ENCODE measurements around the gene LPA.
"Not testable (repeated sequence)": the region's sequence is repeated elsewhere in the genome, so short reads cannot be mapped to it uniquely, and the experiment has no call there.

LPA gene

DNA sequence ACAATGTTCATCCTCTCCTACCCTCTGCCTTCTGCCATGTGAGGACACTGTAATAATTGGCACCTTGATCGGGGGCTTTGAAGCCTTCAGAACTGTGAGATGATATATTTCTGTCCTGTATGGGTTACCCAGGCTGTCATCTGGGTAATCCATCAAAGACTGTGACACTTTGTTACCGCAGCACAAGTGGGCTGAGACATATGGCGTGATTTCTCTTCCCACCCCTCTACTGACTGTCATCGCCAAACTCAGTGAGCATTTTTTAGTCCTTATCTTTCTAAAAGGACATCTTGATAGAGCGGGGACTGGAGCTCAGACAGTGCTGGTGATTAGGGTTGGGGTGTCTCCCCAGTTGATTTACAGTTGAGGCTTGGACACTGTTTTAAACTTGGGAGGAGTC, 27.5 kb upstream of the LPA start:
- TF ChIP-seq SUZ12 (IDR thresholded peaks at IDR 0.05) (no peak), ELF4 (IDR thresholded peaks at IDR 0.05) (no peak), BHLHE40 (IDR thresholded peaks at IDR 0.05; ENCODE audit: borderline replicate concordance) (no peak)
- TF ChIP-seq, protein P1, sequence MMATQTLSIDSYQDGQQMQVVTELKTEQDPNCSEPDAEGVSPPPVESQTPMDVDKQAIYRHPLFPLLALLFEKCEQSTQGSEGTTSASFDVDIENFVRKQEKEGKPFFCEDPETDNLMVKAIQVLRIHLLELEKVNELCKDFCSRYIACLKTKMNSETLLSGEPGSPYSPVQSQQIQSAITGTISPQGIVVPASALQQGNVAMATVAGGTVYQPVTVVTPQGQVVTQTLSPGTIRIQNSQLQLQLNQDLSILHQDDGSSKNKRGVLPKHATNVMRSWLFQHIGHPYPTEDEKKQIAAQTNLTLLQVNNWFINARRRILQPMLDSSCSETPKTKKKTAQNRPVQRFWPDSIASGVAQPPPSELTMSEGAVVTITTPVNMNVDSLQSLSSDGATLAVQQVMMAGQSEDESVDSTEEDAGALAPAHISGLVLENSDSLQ (IDR thresholded peaks at IDR 0.05) = no peak
- POLR2A ChIA-PET = no interaction called here
- DNase-seq (ENCODE audit: extremely low spot score) = no peak
- CTCF ChIA-PET = no interaction called here

GRCh38 chr6:160690458-160690857, 26.4 kb upstream of the LPA start:
- TF ChIP-seq ARNT (IDR thresholded peaks at IDR 0.05) (no peak), BHLHE40 (IDR thresholded peaks at IDR 0.05; ENCODE audit: borderline replicate concordance) (no peak), ZNF384 (IDR thresholded peaks at IDR 0.05) (no peak), CTBP1 (IDR thresholded peaks at IDR 0.05; ENCODE audit: borderline replicate concordance) (no peak), FOXK2 (IDR thresholded peaks at IDR 0.05) (no peak), SUZ12 (IDR thresholded peaks at IDR 0.05) (no peak), ELF4 (IDR thresholded peaks at IDR 0.05) (no peak), HDGF (IDR thresholded peaks at IDR 0.05; ENCODE audit: borderline replicate concordance) (no peak), FOXA1 (IDR thresholded peaks at IDR 0.05) (no peak), L3MBTL2 (conservative IDR thresholded peaks at IDR 0.05) (no peak), TARDBP (IDR thresholded peaks at IDR 0.05) (no peak), NFRKB (IDR thresholded peaks at IDR 0.05) (no peak), SP1 (IDR thresholded peaks at IDR 0.05) (no peak), FOXM1 (IDR thresholded peaks at IDR 0.05; ENCODE audit: borderline replicate concordance) (no peak)
- TF ChIP-seq, protein P1 (IDR thresholded peaks at IDR 0.05) = no peak
- no peak for DNase-seq (ENCODE audit: extremely low spot score)
- CTCF ChIA-PET = no interaction called here
- POLR2A ChIA-PET = no interaction called here

DNA sequence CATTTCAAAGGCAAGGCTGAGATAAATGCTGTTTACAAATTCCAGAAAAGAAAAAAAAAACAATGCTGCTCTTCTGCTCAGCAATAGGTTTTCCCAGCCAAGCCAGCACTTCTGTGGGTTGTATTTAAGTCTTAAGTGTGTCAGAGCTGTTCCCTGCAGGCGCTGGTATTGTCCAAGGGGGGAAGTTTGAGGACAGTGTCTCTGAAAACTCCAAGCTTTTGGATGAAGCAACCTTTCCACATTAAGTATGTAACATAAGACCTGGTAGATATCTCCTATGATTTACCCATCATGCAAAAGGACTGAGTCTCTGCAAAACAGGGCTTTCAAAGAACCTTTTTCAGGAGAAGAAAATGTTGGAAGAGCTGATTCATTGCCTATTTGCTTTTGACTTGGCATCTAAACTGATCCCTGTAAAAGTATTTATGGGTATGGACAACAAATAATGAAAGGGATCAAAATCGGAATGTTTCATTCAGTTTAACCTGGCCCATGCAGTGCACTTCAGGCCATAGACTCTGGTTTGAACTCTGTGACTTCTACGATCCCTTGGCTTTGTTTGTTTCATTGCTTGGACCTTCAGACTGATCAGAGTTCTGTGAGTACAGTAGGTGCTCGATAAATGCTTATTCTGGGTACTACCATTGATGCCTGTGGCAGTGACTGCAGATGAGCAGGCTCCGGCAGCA, 21.8 kb upstream of the LPA start:
- POLR2A ChIA-PET = no interaction called here
- DNase-seq (ENCODE audit: extremely low spot score) = no peak
- CTCF ChIA-PET = no interaction called here
- no peak for TF ChIP-seq SUZ12 (IDR thresholded peaks at IDR 0.05)
- no peak for TF ChIP-seq L3MBTL2 (conservative IDR thresholded peaks at IDR 0.05)
- TF ChIP-seq NFRKB (IDR thresholded peaks at IDR 0.05) = no peak
- TF ChIP-seq LEF1 (IDR thresholded peaks at IDR 0.05; ENCODE audit: borderline replicate concordance) = no peak
- no peak for TF ChIP-seq CTBP1 (IDR thresholded peaks at IDR 0.05; ENCODE audit: borderline replicate concordance)
- no peak for TF ChIP-seq HDGF (IDR thresholded peaks at IDR 0.05; ENCODE audit: borderline replicate concordance)
- no peak for TF ChIP-seq ARNT (IDR thresholded peaks at IDR 0.05)
- no peak for TF ChIP-seq ZNF384 (IDR thresholded peaks at IDR 0.05)
- TF ChIP-seq BHLHE40 (IDR thresholded peaks at IDR 0.05; ENCODE audit: borderline replicate concordance) = no peak
- no peak for TF ChIP-seq SP1 (IDR thresholded peaks at IDR 0.05)
- TF ChIP-seq FOXM1 (IDR thresholded peaks at IDR 0.05; ENCODE audit: borderline replicate concordance) = no peak
- TF ChIP-seq, protein P1 (IDR thresholded peaks at IDR 0.05) = no peak
- no peak for TF ChIP-seq FOXA1 (IDR thresholded peaks at IDR 0.05)
- TF ChIP-seq ELF4 (IDR thresholded peaks at IDR 0.05) = no peak
- no peak for TF ChIP-seq TARDBP (IDR thresholded peaks at IDR 0.05)
- TF ChIP-seq FOXK2 (IDR thresholded peaks at IDR 0.05) = no peak

DNA sequence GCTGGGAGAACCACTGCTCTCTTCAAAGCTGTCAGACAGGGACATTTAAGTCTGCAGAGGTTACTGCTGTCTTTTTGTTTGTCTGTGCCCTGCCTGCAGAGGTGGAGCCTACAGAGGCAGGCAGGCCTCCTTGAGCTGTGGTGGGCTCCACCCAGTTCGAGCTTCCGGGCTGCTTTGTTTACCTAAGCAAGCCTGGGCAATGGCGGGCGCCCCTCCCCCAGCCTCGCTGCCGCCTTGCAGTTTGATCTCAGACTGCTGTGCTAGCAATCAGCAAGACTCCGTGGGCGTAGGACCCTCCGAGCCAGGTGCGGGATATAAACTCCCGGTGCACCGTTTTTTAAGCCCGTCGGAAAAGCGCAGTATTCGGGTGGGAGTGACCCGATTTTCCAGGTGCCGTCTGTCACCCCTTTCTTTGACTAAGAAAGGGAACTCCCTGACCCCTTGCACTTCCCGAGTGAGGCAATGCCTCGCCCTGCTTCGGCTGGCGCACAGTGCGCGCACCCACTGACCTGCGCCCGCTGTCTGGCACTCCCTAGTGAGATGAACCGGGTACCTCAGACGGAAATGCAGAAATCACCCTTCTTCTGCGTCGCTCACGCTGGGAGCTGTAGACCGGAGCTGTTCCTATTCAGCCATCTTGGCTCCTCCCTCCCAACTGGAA, 21.2 kb upstream of the LPA start:
- CTCF ChIA-PET; POLR2A ChIA-PET; DNase-seq (ENCODE audit: extremely low spot score): not testable (repeated sequence)

DNA sequence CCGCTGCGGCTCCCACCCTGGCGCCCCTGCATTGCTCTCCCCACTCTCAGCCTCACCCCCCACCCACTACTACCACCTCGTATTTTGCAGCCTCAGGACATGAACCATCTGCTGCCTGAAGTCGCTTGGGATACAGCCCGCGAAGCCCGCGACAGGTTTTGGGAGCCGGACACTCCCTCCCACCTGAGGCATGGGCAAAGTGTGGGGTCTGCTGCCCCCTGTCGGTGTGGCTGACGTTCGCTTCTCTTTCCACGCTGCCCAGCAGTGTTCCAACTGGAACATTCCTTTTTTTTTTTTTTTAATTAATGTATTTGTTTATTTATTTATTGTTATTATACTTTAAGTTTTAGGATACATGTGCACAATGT, 15.3 kb upstream of the LPA start:
- TF ChIP-seq BHLHE40 (IDR thresholded peaks at IDR 0.05; ENCODE audit: borderline replicate concordance) = no peak
- no peak for DNase-seq (ENCODE audit: extremely low spot score)
- ChIA-PET POLR2A (no interaction called here), CTCF (no interaction called here)

DNA sequence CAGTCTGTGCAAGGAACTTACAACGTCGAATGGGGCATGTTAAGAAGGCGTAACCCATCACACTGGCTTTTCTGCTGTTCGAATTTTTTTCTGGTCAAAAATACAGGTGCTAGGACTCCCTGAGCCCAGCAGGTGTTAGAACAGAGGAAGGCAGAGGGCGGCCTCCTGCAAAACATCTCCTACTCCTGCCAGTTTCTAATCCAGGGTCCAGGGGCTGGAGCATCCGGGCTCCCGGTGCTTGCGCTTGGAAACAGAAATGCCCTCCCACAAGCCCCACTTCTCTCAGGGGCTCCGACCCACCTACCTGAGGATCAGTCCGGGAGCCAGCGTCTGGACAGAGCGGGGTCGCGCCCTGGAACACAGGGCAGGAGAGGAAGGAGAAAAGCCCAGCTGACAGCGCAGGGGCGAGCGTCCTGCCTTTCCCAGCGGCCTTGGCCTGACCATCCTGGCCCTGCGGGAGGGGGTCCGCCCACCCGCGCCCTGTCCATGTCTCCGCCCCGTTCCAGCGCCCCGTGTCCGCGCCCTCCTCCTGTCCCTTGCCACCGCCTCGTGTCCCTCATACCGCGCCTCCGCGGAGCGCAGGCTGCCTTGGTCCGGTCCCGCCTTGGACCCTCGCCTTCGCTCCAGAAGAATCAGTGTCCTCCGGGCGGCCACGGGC, 14.8 kb upstream of the LPA start:
- DNase-seq (ENCODE audit: extremely low spot score) = no peak
- ChIA-PET CTCF (no interaction called here), POLR2A (no interaction called here)
- no peak for TF ChIP-seq ZNF384 (IDR thresholded peaks at IDR 0.05)
- TF ChIP-seq ARNT (IDR thresholded peaks at IDR 0.05) = no peak

DNA sequence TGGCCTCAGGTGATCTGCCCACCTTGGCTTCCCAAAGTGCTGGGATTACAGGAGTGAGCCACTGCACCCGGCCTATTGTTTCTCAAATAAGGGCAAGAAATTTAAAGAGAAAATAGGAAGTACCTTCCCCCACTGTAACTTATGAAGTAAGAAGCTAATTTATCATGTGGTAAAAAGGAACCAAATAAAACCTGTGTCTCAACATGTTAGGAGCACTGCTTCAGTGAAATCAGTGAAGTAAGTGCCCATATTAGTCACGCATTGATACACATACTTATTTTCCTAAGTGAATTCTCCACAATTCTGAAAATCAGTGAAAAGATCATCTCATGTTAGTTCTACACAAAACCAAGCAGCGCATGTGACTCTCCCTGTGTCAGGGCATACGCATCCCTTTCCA, 14.2 kb upstream of the LPA start:
- CTCF ChIA-PET = no interaction called here
- TF ChIP-seq LEF1 (IDR thresholded peaks at IDR 0.05; ENCODE audit: borderline replicate concordance) (no peak), CTBP1 (IDR thresholded peaks at IDR 0.05; ENCODE audit: borderline replicate concordance) (no peak), ZNF384 (IDR thresholded peaks at IDR 0.05) (no peak), ELF4 (IDR thresholded peaks at IDR 0.05) (no peak), NFRKB (IDR thresholded peaks at IDR 0.05) (no peak), SUZ12 (IDR thresholded peaks at IDR 0.05) (no peak), FOXM1 (IDR thresholded peaks at IDR 0.05; ENCODE audit: borderline replicate concordance) (no peak), SP1 (IDR thresholded peaks at IDR 0.05) (no peak)
- TF ChIP-seq, protein P1 (IDR thresholded peaks at IDR 0.05) = no peak
- DNase-seq (ENCODE audit: extremely low spot score) = no peak
- POLR2A ChIA-PET = no interaction called here

DNA sequence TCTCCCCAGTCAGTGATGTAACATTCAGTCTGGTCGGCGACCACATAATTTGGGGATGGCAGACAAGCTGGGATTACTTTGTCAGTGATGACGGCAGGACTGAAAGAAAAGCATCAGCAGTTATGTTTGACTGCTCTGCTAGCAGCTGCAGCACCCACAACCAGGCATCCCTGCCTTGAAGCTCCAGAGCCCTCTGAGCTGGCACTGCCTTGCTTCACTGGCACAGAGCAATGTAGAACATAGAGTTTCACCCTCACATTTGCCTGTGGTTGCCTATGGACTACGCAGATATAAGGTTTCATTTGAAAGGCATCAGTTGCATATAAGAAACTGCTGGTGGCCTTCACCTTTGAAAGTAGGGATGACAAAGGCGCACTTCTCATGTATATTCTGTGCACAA, 12.3 kb upstream of the LPA start:
- DNase-seq (ENCODE audit: extremely low spot score); CTCF ChIA-PET; POLR2A ChIA-PET: not testable (repeated sequence)
